ENCODE data around the gene ZDHHC9.

DNA sequence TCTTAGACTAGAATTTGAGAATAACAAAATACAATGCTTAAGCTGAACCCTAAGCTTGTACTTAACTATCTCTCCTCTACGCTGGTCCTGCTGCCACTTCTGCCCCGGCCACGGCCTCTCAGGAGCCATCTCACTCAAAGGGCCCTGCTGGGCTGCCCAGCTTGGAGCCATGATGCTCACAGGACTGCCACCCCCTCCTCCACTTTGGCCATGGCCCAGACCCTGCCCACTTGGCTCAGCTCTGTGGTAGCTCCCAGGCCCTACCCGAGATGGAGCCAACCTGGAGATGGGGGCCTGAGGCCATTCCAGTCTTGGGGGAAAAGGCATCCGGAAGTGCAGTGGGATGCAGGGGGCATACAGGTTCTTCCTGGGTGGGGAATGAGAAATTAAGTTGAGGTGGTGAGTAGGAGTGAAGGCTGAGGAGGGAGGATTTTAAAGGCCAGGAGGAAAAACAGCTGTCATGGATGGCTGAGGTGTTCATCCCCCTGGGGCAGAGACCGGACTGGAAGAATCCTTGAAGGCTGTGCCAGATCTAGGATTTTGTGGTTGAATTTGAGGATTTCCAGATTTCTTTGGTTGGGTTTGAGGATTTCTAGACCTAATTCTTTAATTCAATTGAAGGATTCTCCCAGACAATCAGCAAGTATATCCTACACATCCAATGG, 63.1 kb downstream of the ZDHHC9 start:
- TF ChIP-seq, protein P1, sequence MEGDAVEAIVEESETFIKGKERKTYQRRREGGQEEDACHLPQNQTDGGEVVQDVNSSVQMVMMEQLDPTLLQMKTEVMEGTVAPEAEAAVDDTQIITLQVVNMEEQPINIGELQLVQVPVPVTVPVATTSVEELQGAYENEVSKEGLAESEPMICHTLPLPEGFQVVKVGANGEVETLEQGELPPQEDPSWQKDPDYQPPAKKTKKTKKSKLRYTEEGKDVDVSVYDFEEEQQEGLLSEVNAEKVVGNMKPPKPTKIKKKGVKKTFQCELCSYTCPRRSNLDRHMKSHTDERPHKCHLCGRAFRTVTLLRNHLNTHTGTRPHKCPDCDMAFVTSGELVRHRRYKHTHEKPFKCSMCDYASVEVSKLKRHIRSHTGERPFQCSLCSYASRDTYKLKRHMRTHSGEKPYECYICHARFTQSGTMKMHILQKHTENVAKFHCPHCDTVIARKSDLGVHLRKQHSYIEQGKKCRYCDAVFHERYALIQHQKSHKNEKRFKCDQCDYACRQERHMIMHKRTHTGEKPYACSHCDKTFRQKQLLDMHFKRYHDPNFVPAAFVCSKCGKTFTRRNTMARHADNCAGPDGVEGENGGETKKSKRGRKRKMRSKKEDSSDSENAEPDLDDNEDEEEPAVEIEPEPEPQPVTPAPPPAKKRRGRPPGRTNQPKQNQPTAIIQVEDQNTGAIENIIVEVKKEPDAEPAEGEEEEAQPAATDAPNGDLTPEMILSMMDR (IDR thresholded peaks at IDR 0.05), result no peak
- TF ChIP-seq POLR2A (IDR thresholded peaks at IDR 0.05), result no peak

All from ovary (tissue), 3 donors.